ENCODE data around the gene NEU2.

The NEU2 gene

DNA sequence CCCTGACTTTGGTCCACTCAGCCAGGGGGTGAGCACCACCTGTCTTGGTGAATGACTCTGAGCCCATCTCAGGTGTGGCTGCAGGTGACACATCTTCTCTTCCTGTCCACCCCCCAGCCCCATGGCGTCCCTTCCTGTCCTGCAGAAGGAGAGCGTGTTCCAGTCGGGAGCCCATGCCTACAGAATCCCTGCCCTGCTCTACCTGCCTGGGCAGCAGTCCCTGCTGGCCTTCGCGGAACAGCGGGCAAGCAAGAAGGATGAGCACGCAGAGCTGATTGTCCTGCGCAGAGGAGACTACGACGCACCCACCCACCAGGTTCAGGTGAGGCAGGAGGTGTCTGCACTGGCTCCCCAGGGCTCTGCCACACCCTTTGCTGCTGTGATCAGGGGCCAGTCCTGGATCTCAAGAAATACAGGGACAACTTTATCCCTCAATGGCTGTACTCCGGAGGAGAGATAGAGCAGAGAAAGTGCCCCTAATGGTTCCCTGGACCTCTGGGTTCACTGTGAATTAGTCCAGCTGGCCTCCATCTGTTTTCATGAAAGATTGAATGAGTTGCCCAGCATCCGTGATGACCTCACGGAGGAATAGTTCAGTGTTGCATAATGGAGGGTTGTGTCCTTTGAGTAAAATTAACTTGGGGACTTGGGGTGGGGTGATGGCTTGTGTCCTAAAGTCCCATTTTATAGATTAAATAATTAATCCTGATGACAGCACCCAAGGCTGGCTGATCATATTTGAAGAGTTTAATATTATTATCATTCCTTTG, at the start of gene NEU2:
TSS of gene NEU2 (plus strand) at position 122 of the 770 bp plus-strand sequence. CDS start at position 122, 0 bp downstream.
- FAIRE-seq (no peak), DNase-seq (ENCODE audit: extremely low spot score, insufficient read length, low read depth) (no peak)

DNA sequence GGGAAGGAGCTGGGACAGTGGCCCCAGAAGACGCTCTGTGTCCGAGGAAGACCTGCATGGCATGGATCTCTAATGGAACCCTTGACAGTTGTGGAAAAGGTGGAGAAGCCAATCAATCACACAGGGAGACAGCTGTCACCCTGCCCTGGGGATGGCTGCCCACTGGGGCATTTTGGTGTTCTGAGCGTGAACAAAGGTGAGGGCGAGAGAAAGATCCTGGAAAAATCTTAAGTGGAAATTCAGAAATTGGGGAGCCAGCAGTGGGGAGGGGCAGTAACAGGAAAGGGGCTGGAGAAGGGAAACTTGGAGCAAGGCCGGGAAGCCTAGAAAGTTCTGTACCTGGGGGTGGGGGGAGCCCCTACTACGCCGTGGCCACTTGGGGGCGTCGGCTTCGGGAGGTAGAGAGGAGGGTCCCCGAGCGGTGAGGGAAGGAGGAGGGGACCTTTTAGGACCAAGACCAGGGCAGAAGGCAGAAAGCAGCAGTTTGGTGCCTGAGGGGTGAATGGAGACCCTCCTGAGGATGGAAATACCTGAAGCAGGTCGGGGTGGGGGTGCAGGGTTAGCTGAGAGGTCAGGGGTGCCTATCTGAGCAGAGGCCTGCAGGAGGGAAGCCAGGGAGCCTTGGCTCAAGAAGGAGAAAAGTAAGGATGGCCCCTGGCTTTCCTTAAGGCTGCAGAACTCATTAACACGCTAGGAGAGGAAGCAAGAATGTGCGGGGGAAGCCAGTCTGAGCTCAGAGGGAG, 49.4 kb upstream of the NEU2 start:
- FAIRE-seq (no peak), DNase-seq (ENCODE audit: extremely low spot score, insufficient read length, low read depth) (no peak)

DNA sequence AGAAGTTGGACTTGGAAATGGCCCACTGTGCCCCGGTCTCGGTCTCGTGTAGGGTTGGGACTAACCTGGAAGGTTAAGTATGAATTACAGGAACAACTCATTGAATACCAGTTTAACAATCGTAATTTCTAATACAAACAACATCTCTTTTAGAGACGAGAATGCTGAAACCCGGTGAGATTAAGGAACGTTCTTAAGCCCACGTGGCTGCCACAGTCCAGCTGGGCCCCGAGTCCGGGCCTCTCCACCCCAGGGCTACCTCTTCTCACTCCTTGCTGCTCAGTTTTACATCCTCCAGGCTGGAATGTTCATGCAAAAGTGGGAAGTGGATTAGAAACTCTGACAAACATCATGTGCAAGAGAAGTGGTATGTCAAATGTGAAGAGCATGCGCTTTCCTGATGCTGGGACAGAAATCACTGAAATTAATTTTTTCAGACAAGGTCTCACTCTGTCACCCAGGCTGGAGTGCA, 48.8 kb upstream of the NEU2 start:
- no peak for FAIRE-seq
- DNase-seq (ENCODE audit: extremely low spot score, insufficient read length, low read depth), result no peak

DNA sequence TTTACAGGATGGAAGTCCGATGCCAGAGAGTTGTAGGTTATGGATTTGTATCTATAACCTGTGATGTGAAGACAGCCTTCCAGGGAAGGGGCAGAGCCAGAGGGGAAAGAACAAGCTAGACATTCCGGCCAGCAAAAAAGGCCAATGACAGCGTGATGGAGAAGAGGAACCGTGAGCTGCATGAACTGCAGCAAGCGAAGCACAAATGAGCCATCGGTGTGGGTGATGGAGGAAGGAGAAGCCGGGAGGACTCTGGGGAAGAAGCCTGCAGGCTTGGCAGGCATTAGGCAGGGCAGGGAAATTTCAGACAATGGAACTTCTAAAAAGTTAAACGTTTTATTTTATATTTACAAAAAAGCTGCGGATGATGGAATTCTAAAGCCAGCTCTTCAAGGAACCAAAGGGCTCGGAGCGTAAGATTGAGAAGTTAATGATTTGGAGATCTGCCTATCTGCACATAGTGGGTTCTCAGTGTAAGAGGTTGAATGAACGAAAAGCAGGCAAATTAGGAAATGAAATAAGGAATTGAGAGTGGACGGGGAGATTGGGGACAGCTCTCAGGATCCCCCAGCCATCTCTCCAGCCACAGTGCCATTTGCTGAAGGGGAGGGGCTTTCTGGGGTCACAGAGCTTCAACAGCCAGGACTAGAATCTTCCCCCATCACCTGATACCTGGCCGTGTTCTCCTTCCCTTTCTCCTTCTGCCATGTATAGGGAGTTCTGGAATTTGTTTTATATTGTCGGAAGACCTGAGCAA, 47.8 kb upstream of the NEU2 start:
- DNase-seq (ENCODE audit: extremely low spot score, insufficient read length, low read depth) (no peak), FAIRE-seq (no peak)

DNA sequence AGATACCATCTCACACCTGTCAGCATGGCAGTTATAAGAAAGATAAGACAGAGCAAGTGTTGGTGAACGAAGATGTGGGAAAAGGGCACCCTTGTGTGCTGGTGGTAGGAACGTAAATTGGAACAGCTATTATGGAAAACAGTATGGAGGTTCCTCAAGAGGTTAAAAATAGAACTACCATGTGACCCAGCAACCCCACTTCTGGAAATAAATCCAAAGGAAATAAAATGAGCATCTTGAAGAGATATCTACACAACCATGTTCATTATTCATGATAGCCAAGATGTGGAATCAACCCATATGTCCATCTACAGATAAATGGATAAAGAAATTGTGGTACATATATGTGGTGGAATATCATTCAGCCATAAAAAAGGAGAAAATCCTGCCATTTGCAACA, 46.3 kb upstream of the NEU2 start:
- no peak for DNase-seq (ENCODE audit: extremely low spot score, insufficient read length, low read depth)
- no peak for FAIRE-seq

DNA sequence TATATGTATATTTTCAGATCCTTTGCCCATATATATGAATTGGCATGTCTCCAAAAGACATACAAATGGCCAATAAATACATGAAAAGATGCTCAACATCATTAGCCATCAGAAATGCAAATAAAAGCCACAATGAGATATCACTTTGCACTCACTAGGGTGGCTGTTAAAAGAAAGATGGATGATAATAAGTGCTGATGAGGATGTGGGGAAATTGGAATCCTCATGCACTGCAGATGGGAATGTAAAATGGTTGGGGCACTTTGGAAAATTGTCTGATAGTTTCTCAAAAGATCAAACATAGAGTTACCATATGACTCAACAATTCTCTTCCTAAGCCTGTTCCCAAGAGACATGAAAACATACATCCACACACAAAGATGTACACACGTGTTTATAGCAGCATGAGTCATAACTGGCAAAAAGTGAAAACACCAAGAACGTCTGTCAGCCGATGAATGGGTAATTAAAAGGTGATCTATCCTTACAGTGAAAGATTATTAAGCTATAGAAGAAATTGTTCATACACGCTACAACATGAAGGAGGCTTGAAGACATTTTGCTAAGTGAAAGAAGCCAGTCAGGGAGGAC, 39.1 kb upstream of the NEU2 start:
- no peak for FAIRE-seq
- DNase-seq (ENCODE audit: extremely low spot score, insufficient read length, low read depth), result no peak

DNA sequence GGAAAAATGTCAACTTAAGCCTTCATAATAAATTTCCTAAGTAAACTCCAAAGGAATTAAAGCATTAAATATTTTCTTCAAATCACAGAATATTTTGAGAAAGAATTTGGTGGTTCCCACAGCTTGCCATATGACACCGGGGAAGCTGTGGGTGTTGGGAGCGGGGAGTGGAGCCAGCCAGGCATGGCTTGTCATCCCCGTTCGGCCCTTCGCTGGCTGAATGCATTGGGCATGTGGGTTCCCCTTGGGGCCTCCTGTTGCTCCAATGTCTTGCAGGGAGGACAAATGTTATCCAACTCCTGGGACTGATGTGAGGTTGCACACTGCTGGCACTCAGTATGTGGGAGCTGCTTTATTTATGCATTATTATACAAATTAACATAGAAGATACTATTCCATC, 38.0 kb upstream of the NEU2 start:
- DNase-seq (ENCODE audit: extremely low spot score, insufficient read length, low read depth), result no peak
- no peak for FAIRE-seq

DNA sequence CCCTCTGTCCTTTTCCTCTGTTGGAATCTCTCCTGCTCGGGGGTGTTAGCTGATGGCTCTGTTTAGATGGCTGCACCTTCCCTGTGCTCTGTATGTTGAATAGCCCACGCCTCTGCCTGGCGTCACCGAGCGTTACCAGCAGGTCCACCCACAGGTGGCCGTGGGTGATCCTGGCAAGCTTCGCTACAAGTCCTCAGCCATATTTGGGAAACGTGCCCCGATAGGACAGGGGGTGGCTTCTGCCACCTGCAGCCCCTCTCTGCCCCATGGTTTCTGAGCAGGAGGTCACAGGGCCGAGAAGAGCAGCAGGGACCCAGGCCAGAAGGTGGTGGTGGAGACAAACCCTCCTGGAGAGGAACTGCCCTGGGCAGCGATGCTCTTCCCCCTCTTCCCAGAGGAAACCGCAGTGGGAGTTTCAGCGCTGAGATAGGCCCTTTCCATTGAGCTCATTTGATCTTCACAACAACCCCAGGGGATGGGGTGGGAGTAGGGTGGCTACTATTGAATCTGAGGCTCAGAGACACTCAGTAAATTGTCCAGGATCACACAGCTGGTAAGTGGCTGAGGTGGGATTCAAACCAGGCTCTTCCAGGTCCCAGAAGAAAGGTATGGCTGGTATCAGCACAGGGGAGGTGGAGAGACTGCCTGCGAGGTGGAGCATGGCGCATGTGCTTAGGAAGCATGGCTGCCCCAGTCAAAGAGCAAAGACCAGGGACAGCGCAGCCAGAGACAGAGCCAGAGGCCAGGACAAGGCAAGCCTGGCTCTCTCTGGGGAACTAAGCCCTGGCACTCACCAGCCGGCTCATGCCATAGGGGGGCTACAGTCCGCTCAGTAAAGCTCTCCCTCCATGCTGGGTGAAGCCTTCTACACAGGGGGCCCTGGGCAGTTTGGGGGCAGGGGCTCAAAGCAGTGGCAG, 34.5 kb upstream of the NEU2 start:
- DNase-seq (ENCODE audit: extremely low spot score, insufficient read length, low read depth) (no peak), FAIRE-seq (no peak)

DNA sequence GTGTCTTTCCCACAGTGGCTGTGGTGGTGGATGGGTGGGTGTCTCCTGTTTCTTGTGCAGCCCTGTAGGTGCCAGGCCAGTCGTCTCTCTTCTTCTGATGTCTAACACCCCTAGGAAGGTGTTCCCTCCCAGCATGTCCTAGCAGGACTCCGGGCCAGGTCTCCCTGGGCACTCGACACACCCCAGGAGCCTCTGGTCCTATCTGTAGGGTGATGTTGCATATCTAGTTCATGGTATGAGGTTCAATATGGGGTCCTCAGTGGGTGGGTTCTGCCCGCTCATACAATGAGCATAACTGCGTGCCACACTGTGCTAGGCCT, 33.8 kb upstream of the NEU2 start:
- FAIRE-seq, result no peak

DNA sequence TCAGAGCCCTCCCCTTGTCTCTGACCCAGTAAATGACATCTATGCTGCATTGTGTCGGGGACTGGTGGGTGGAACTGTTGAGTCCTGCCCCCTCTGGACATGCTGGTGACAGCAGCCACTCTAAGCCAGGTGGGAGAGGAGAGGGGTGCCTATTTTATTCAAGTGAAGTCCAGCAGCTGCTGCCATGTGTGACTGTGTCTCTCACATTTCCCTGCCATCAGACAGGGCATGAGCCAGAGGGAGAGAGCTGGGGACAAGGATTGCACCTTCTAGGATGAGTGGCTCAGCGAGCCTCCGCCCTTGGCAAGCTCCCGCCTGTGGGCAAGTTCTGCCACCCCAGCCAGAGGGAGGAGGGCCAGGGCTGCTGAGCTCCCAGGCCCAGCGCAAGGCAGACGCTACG, 33.1 kb upstream of the NEU2 start:
- DNase-seq (ENCODE audit: extremely low spot score, insufficient read length, low read depth) (no peak), FAIRE-seq (no peak)

More for the DNA sequence above, 33.8 kb upstream of the NEU2 start:
- no peak for DNase-seq (ENCODE audit: extremely low spot score, insufficient read length, low read depth)

DNA sequence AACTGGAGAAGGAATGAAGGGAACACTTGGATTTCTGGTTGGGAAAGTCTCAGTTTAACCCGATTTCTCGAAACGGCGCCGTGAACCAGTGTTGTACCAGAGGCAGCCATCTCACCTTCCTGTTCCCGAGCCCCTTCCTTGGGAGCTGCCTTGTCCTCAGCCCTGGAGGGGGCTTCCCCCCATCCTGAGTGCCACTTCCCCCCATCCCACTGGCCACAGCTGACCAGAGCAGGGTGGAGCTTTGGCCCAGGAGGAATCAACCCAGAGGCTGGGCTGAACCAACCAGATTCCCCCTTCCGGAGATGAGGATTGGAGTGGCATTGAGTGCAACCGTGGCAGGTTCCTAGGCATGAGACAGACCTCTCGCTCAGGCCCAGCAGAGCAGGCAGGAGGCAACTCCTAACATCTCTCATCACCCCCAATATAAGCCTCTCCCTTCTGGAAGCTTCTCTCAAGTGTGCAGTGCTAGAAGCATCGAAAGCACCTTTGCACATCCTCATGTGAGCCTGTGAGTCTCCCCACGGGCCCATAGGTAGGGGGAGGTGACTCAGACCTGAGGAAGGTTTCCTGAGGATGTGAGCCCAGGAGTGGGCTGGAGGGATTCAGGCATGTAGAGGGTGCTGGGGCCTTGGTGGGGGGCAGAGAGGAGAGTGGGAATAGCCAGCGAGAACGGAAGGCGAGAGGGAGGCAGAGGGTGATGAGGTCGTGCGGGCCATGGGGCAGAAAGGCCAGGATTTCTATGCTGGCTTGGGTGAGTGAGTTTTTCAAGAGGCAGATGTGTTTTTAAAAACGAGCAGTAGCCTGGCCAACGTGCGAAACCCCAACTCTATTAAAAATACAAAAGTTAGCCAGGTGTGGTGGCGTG, 31.4 kb upstream of the NEU2 start:
- DNase-seq (ENCODE audit: extremely low spot score, insufficient read length, low read depth) (no peak), FAIRE-seq (no peak)

DNA sequence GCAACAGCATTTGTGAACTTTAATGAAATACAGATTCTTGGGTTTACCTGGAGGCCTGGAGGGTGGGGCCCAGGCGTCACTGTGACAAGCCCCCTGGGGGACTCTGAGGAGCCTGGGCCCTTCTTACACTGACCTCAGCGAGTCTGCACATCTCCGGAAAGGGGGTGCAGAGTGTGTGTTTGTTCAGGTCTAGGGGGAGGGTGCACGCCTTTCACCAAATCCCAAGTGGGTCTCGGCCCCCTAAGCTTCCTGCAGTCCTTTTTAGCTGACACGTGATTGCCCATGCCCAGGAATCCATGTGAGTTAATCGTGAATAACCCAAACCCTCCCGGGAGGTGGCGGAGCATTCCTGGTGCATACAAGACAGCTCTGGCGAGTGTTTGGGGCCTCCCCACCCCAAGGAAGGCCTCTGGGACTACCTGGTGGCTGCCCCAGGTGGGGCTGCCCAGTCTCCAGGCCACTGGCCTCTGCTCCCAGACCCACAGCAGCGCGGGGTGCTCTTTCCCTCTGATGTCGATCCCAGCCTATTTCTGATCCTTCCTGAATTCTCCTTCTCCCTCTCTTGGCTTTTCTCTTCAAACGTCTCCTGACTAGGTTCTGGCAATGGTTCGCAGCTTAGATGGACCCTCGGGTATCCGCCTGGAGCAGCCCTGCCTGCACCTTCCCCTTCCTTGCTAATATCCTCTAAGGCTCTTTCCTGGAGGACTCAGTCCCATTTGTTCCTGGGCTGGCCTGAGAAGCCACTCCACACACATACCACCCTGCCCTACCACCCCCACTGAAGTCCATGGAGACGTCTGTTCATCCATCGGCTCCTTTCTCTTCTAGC, 29.4 kb upstream of the NEU2 start:
- no peak for FAIRE-seq

DNA sequence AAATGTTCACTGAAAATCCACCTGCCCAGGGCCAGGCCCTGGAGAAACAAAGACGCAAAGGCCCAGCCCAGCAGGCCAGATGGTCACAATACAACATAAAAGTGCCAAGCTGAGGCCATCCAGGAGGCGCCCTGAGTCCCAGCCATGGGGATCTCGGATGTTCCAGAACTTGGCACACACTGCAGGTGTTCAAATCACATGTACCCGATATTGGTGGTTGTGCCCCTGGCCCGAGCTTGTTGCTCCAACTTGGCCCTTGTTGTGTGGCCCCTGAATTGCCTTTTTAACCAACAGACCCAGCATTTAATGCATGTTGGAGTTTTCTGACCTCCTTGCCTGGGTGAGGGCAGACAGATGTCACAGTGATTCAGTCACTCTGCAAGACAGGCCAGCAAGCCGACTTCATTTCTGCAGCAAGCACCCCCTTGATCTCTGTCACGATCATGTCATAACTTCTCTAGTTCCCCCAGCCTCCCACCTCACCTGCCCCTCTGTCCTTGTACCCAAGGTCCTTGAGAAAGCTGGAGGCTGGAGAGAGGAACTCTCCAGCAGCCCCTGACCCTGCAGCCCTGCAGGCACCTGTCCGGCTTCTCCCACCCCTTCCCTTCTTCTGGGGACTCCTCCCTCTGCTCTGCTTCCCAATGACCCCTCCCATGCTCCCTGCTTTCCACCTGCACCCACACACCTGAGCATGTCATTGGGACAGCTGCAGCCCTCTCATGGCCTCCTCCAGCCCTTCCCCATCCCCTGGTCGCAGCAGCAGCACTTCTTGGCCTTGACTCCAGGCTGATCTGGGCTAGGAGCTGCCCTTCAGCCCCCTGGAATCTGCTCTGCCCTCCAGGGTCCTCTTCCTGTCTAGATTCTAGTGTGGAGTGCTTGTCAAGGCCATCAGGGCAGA, 28.6 kb upstream of the NEU2 start:
- FAIRE-seq, result no peak
- no peak for DNase-seq (ENCODE audit: extremely low spot score, insufficient read length, low read depth)

More for the DNA sequence above, 29.4 kb upstream of the NEU2 start:
- no peak for DNase-seq (ENCODE audit: extremely low spot score, insufficient read length, low read depth)

DNA sequence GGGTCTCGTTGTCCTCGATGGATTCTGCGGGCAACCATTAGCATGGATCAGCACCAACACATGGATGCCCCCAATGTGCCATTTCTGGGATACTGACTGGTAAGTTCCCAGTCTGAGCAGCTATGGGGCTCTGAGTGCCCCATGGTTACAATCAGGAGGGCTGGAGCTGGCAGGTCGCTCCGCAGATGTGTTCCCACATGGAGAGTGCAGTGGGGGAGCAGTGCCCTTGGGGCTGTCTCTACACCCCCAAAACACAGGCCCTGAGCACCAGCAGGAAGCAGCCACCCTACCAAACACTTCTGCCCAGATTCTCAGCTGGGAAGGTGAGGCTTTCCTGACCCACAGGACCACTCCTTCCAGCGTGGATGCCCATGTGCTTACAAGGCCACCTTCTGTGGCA, 27.4 kb upstream of the NEU2 start:
- no peak for FAIRE-seq
- DNase-seq (ENCODE audit: extremely low spot score, insufficient read length, low read depth), result no peak

DNA sequence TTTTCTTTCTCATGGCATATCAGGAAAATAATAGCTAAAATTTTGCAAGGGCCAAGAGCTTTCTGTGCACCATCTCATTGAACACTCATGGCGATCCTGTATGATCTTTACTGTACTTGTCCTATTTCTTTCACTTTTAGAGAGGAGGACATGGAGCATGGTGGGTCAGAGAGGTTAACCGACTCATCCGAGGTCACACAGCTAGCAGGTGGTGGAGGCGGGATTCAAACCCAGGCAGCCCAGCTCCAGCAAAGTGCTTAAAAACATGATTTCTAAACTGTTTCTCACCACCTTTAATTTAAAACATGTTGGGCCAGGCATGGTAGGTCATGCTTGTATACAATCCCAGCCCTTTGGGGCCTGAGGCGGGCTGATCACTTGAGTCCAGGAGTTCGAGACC, 25.8 kb upstream of the NEU2 start:
- FAIRE-seq, result no peak

DNA sequence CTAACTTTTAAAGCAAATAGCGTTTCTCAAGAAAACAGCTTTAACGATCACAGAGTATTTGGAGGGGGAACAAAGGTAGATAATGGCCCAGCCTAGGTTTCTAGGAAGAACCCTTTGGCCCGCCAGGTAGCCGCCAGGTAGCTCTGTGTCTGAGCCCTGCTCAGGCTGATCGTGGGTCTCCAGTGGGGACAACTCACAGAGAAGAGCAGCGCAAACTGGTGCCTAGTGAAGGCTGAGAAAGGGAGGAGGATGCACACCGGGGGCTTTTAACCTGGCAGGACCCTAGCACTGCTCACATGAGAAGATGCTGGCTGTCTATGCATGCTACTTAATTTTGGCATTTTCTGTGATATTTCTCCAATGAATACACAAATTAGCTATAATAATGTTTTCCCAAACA, 25.2 kb upstream of the NEU2 start:
- no peak for DNase-seq (ENCODE audit: extremely low spot score, insufficient read length, low read depth)
- no peak for FAIRE-seq

More for the DNA sequence above, 25.8 kb upstream of the NEU2 start:
- DNase-seq (ENCODE audit: extremely low spot score, insufficient read length, low read depth), result no peak

DNA sequence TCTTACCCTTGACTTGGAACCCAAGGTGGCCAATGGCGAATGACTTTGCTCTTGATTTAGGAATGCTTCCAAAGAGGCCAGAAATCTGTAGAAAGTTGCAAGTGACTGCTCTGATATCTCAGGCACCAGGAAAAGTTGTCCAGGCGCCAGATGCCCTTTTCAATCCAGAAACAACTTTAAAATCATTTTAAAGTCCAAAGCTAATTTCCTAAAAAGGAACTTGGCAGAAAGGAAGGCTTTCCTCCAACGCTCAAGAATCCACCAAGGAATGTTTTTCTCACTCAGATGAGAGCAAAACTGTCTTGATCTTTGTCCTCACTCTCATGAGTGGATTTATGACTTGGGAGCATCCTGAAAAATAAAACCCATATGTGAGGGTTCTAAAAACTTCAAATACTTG, 24.7 kb upstream of the NEU2 start:
- FAIRE-seq, result no peak
- DNase-seq (ENCODE audit: extremely low spot score, insufficient read length, low read depth), result no peak

Data from GM18507 (cell line).